GM15510 (cell line): ENCODE results near the gene RAB29.

Source experiments
- POLR2A ChIP-seq: IDR thresholded peaks from 3 replicates; pipeline ENCODE4 v1.6.1; 2011; ENCODE audit warnings: borderline replicate concordance; ENCODE audit not compliant: insufficient read length; ENCODE audit errors: extremely low read depth

Gene RAB29

GRCh38 chr1:205782627-205783432 lies 7.5 kb upstream of the RAB29 start:
- no peak for TF ChIP-seq POLR2A

DNA sequence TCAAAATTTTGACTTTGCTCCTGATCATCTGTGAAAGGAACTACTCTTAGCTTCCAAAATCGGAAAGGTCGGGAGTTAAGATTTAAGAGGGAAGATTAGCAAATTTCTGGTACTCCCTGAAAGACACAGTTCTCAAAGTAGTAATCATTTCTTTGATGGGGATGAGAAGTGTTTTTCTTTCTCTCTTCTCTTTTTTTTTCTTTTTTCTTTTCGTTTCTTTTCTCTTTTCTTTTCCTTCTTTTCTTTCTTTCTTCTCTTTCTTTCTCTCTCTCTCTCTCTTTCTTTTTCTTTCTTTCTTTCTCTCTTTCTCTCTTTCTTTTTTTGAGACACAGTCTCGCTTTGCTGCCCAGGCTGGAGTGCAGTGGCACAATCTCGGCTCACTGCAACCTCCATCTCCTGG lies 5.1 kb upstream of the RAB29 start:
- TF ChIP-seq POLR2A = no peak

GRCh38 chr1:205777994-205778393 lies 2.7 kb upstream of the RAB29 start:
- TF ChIP-seq POLR2A = no peak

DNA sequence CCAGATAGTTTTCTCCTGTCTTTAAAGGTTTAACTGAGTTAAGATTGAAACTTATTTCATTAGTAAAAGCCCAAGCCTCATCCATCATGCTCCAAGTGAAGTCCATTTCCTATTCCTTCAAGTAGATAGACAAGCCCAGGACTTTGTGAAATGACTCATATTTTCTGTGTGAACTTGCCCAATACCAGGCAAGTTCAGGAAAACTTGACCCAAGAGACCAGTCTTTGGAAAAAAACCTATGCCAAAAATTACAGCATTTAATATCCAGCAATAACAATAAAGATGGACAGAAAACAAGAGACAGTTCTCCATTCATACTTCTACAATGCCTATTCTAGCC lies 405 bp upstream of the RAB29 start:
- no peak for TF ChIP-seq POLR2A

- TF ChIP-seq POLR2A = no peak
Measured at GRCh38 chr1:205774198-205775014, 876 bp downstream of the RAB29 start.

GRCh38 chr1:205772607-205773032 lies 2.7 kb downstream of the RAB29 start:
- no peak for TF ChIP-seq POLR2A

DNA sequence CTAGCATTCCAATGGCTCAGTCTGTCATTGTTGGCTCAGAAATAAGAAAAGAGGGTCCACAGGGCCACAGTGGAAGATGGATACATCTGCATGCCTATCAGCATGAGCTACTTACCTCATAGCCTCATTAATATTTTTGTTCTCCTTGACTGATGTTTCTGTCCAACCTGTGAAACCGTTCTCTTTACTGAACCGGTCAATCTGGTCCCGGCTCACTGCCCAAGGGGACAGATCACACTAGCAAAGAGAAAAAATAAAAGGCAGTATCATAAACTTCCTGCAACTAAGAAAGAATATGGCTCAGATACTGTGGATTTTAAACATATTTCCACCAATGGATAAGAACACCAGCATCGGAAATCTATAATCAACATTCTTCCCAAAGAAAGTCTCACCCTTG lies 4.7 kb downstream of the RAB29 start:
- no peak for TF ChIP-seq POLR2A

GRCh38 chr1:205769641-205770365 lies 5.5 kb downstream of the RAB29 start:
- TF ChIP-seq POLR2A = no peak

GRCh38 chr1:205767248-205767647 lies 8.0 kb downstream of the RAB29 start:
- no peak for TF ChIP-seq POLR2A

DNA sequence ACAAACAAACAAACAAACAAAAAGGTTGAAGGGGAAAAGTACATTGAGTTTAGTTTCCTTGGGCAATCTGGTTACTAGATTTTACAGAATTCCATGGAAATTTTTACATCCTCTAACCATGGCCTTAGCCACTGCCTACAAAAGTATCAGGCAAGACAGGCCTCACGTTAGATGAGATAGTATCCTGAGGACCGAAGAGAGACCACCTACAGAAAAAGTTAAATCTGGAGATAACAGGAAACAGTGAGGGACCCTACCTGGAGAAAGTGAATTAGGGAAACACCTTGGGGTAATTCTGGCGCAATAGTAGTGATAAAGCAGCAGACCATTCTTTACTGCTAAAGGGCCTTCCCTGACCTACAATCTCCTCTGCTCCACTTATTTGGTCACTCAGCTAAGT lies 8.7 kb downstream of the RAB29 start:
- TF ChIP-seq POLR2A = no peak

DNA sequence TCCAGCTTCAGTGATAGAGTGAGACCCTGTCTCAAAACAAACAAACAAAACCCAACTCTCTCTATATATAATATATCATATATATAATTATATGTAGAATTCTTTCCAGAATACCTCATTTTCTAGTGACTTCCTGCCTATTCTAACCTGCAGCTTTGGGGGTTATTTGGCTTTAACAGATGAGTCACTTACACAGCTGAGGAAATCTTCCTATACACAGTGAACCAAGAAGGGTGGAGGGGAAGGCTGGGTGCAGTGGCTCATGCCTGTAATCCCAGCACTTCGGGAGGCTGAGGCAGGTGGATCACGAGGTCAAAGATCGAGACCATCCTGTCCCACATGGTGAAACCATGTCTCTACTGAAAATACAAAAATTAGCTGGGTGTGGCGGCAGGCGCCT lies 9.2 kb downstream of the RAB29 start:
- no peak for TF ChIP-seq POLR2A

- TF ChIP-seq POLR2A = no peak
Measured at GRCh38 chr1:205764578-205764977, 10.7 kb downstream of the RAB29 start.

GRCh38 chr1:205763980-205764379 lies 11.3 kb downstream of the RAB29 start:
- TF ChIP-seq POLR2A = no peak

GRCh38 chr1:205760606-205761005 lies 14.7 kb downstream of the RAB29 start:
- TF ChIP-seq POLR2A = no peak

- TF ChIP-seq POLR2A = no peak
Measured at GRCh38 chr1:205756552-205756951, 18.7 kb downstream of the RAB29 start.

GRCh38 chr1:205754857-205755256 lies 20.4 kb downstream of the RAB29 start:
- no peak for TF ChIP-seq POLR2A

DNA sequence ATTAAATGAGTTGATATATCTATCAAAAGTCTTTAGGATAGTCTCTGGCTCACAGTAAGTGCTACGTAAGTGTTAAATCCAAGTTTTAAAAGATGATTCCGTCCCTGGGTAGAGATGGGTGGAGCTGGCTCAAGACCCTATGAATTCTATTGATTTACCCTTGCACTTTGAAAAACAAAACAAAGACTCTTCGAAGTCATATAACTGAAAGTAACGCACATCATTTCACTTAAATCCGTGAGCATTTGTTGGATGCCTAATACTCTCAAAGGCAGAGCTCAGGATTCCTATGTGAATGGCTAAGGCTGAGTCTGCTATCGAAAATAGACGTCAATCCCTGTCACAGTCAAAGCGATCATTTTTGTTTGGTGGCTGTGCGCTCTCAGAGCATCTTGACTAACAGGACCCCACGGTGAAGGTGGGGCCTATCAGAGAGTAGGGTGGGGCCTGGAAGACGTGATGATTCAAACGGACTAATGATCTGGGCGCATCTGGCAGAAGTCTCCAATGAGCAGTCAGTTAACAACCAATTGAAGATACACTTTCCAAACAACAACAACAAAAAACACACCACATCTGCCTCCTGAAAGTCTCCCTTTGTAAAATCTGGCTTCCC lies 24.1 kb downstream of the RAB29 start:
- TF ChIP-seq POLR2A = no peak
